SH-SY5Y (cell line): ENCODE results near the gene AMHR2.

Source experiments
- GATA2 ChIP-seq: IDR thresholded peaks from 2 replicates; pipeline ENCODE4 v1.6.1; 2011; ENCODE audit warnings: mild to moderate bottlenecking, low read depth, low read length
- GATA3 ChIP-seq: IDR thresholded peaks from 2 replicates; pipeline ENCODE4 v1.6.1; 2011; ENCODE audit warnings: low read depth, mild to moderate bottlenecking, low read length, moderate library complexity

- no peak for TF ChIP-seq GATA3
- TF ChIP-seq GATA2: no peak
Observed at GRCh38 chr12:53461059-53461458, 37.4 kb downstream of the AMHR2 start.
